ENCODE measurements around the gene ADRB2.
A peak's percentile ranks its signal among the peaks of the same experiment; 100 is the strongest.
"Not testable (repeated sequence)": the region's sequence is repeated elsewhere in the genome, so short reads cannot be mapped to it uniquely, and the experiment has no call there.

Gene ADRB2

DNA sequence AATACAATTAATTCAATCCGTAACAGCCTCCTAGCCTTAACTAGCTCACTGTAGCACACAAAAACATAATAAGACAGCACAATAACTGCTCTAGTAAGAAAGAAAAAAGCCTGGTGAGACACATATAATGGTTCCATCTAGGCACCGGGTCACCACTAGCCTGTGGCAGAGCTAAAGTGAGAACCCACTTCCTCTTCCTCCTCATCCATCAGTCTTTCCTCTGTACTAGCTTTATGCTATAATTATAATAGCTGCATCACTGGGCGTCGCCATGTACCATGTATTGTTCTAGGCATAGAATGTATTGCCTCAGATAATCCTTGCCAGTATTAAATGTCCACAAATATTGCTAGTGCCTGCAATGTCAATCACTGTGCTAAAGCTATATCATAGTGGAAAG, 23.1 kb downstream of the ADRB2 start:
- FAIRE-seq (no peak), DNase-seq (ENCODE audit: extremely low spot score, insufficient read length, low read depth) (no peak)

DNA sequence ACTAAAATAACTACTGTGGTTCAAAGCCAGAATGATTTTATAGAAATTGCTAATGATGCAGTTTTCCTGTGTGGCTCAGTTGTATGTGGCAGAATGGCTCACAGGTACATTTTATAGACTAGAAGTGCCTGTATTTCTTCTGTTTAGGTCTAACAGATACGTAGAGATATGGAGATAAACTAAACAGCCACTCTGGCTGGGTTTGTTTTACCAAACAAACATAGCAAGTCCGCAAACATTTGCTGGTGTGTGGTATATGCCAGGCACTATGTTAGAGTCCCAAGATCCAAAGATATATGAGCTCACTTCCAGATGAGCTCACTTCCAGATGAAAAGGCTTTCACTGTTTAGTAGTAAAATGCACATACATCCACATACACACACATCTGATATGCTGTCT, 24.4 kb downstream of the ADRB2 start:
- FAIRE-seq (no peak), DNase-seq (ENCODE audit: extremely low spot score, insufficient read length, low read depth) (no peak)

DNA sequence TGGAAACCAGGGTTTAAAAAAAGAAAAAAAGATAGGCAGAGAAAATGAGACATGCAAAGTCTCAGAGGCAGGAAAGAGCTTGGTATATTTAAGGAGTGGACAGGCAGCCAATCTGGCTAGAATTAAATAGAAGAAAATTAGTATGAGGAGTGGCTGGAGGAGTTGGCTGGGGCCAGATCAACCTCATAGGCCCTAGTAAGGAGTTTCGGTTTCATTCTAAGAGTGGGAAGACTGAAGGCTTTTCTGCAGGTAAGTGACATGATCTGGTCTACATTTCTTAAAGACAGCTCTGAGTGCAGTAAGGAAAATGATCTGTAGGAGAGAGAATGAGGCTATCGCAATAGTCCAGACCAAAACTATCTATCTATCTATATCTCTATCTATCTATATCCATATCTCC, 27.5 kb downstream of the ADRB2 start:
- peak; percentile 62 for FAIRE-seq

DNA sequence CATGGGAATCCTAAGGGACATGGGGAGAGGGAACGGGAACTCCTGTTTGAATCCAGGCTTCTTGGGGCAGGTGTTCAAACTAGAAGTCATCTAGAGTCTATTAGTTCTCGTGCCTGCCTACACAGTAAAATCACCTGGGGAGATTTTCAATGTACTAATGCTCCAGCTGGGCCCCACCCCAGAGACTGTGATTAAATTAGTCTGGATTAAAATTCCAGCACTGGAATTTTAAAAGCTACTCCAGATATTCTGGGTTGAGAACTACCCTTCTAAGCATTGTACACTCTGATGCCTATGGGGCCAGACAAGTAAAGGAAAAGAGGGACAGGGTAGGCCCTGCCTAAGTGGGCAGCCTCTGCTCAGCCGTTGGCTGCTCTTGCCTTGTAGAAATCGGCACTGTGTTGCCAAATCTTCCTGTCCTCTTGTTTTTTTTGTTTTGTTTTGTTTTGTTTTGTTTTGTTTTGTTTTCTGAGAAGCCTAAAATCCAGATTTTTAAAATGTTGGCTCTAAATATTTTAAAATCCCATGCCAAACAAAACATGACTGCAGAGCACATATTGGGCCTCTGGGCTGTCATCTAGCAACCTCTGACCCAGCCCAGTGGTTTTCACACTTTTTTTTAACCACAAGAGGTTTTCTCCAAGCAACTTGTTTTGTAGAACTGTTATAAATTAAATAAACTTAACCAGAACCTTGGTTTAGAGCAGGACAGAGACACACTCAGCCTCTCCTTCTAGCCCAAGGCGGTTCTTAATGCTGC, 29.0 kb downstream of the ADRB2 start:
- FAIRE-seq (peak; percentile 48), DNase-seq (ENCODE audit: extremely low spot score, insufficient read length, low read depth) (no peak)

More for the DNA sequence above, 27.5 kb downstream of the ADRB2 start:
- no peak for DNase-seq (ENCODE audit: extremely low spot score, insufficient read length, low read depth)

DNA sequence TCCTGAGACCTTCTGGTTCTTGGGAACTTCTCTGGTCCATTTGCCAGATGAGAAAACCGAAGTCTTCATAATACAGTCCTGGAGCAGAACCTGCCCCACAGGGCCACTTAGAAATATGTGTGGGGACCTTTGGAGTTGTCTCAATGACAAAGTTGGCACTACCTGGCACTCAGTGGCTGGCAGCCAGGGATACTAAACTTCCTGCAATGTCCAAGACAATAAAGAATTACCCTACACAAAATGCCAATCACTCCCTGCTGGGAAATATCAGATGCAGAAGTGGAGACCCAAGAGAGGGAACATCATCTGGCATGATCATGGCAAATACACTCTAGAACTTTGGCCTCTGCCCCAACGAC, 29.6 kb downstream of the ADRB2 start:
- no peak for FAIRE-seq
- no peak for DNase-seq (ENCODE audit: extremely low spot score, insufficient read length, low read depth)

DNA sequence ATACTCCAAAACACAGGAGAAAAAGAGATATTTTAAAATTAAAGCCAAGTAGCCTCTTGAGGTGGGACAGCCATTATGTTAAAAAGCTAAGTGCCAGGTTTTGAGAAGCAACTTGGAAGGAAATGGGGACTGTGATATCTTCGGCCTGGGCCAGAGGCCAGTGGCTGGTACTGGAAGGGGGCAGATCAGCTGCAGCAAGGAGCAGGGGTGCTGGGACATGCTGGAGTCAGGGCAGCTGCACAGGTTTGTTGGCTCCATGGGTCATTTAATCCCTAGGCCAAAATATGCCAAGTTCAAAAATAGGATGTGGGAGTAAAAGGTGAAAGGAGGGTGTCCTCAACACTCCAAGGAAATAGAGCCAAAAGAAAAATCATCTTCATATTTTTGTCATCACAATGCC, 30.0 kb downstream of the ADRB2 start:
- DNase-seq (ENCODE audit: extremely low spot score, insufficient read length, low read depth): no peak
- FAIRE-seq: no peak

DNA sequence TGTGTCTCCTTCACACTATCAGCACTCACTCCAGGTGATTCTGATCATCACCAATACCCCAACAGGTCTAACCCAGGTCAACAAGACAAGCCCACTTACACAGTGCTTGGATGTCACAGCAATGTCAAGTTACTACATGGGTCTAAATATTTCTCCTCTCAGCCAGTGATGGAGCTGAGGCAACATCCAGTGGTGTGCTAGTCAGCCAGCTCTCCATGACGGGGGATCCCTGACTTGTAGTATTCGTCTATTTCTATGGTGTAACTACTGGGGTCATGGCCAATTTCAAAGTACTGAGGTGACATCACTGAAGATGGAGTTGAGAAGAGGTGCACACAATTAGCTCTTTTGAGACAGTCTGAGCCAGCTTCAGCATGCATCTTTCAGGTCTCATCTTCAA, 31.1 kb downstream of the ADRB2 start:
- FAIRE-seq (no peak), DNase-seq (ENCODE audit: extremely low spot score, insufficient read length, low read depth) (no peak)

DNA sequence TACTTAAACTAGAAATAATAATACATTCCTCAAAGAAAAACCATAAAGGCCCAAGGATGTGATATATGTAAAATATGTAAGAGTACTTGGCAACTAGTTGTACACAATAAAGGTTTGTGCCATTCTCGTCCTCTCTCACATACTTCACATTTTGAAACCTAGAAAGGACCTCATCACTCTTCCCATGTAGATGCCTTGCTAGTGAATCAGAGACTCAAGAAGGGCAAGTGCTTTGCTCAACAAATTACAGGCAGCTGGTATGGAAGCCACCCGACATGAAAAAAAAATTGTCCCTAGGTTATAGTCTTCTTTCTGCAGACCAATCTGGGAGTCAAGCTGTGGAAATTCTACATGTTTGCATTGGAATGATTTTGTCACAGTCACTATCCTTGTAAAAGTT, 31.7 kb downstream of the ADRB2 start:
- DNase-seq (ENCODE audit: extremely low spot score, insufficient read length, low read depth) (no peak), FAIRE-seq (no peak)

DNA sequence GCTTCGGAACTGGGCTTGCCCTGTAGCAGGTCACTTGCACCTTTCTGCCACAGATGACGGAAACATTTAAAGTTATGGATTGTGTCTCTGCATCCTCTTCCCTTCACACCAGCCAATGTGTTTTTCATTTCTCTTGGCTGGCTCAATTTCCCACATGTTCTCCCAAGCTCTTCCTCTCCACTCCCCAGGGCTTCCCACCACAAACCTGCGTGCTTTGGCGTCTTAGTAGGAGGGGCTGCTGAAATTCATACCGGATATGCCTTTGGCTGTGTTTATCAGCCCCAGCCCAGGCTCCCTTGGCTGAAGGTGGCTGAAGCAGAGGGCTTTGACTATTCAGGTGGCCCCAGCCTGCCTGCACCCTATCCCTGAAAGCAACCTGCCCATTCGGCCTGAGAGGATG, 32.1 kb downstream of the ADRB2 start:
- no peak for DNase-seq (ENCODE audit: extremely low spot score, insufficient read length, low read depth)

DNA sequence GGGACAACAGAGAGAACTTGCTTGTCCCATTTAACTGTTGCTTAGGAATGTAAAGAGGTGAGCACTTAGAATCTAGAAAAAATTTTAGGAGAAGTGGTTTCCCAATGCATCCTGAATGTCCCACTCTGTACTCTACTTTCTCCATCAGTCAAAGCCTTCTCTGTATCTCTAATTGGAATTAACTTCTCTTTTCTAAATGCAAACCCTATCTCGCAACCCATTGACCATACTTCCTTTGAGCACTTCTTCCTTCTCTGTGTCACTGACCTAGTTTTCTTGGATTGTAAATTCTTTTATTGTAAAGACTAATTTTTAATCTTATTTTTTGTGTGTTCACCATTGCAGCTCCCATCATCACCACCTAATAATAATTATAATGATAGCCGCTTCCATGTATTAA, 33.3 kb downstream of the ADRB2 start:
- no peak for FAIRE-seq
- no peak for DNase-seq (ENCODE audit: extremely low spot score, insufficient read length, low read depth)

More for the DNA sequence above, 32.1 kb downstream of the ADRB2 start:
- FAIRE-seq: no peak

DNA sequence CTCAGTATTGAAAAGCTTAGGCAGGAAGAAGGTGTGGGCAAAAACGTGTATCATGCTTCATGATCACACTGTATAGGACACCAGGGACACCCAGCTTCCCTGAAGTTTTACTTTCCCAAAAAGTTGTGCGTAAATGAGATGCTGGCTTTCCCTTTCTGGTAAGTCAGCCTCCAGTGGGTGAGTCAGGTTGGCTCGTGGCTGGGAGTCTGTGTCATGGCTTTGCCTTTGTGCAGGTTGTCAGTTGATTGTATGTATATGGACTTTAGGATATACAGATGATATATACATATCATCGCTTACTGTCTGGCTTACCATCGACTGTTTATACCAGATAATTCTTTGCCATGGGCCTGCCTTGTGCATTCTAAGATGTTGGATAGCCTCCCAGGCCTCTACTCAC, 34.2 kb downstream of the ADRB2 start:
- no peak for DNase-seq (ENCODE audit: extremely low spot score, insufficient read length, low read depth)
- FAIRE-seq: no peak

DNA sequence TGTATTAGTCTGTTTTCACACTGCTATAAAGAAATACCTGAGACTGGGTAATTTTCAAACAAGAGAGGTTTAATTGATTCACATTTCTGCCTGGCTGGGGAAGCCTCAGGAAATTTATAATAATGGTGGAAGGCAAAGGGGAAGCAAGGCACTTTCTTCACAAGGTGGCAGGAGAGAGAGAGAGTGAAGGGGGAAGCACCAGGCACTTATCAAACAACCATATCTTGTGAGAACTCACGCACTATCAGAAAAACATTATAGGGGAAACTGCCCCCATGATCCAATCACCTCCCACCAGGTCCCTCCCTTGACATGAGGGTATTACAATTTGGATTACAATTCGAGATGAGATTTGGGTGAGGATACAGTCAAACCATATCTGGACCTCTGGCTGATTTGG, 34.7 kb downstream of the ADRB2 start:
- no peak for FAIRE-seq
- no peak for DNase-seq (ENCODE audit: extremely low spot score, insufficient read length, low read depth)

DNA sequence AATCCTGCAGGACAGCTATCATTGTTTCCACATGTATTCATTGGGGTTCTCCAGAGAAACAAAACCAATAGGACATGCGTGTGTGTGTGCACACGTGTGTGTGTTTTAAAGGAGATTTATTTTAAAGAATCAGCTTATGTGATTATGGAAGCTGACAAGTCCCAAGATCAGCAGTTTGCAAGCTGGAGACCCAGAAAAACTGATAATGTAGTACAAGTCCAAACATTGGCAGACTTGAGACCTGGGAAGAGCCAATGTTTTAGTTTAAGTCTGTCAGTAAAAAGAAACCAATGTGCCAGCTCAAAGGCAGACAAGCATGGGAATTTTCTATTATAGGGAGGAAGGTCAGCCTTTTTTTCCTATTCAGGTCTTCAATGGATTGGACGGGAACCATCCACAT, 35.3 kb downstream of the ADRB2 start:
- FAIRE-seq (no peak), DNase-seq (ENCODE audit: extremely low spot score, insufficient read length, low read depth) (no peak)

DNA sequence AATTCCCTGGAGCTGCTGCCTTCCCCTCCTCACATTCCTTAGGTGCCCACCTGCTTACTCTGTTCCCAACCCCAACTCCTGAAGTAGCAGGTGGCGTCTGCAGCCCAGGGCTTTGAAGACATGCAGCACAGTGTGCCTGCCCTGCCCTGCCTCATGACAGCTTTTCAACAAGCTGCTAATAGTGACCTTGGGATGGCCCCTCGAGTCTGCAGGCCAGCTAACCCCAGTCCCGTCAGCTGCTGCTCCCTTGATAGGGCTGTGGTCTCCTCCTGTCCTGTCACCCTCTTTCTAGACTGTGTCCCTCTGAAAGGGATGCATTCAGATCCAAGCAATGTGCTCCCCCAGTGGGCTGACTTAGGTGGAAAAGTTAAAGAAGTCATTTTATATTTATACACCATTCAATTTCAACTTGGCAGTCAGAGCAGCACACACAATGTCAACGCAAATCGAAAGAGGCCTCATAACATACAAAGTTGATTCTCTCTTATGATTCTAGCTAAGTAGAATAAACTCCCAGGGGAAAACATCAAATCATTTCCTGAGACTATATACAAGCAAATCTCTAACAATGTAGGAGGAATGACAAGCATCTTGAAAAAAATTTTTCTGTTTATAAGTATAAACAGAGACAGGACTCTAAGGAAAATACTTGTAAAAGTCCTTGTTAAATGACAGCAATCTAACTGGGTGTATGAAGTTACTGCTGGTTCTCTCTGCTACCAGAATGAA, 37.9 kb downstream of the ADRB2 start:
- no peak for FAIRE-seq
- DNase-seq (ENCODE audit: extremely low spot score, insufficient read length, low read depth): no peak

DNA sequence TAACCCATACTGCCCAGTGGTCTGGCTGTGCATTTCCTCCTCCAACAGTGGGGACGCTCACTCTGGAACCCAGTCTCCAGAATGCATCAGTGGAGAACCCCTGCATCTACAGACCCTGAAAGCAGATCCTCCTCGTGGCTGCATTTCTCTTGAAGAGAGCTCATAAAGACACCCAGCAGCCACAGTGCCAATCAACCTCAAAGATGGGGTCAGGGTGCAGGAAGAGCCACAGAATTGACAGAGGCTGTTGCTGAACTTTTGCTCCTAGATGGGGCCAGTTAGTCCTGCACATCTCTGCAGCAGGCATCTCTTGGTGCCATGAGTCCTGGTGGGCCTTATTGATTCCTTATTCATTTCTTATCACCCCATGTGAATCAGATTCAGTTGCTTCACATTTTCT, 39.6 kb downstream of the ADRB2 start:
- FAIRE-seq (no peak), DNase-seq (ENCODE audit: extremely low spot score, insufficient read length, low read depth) (no peak)

DNA sequence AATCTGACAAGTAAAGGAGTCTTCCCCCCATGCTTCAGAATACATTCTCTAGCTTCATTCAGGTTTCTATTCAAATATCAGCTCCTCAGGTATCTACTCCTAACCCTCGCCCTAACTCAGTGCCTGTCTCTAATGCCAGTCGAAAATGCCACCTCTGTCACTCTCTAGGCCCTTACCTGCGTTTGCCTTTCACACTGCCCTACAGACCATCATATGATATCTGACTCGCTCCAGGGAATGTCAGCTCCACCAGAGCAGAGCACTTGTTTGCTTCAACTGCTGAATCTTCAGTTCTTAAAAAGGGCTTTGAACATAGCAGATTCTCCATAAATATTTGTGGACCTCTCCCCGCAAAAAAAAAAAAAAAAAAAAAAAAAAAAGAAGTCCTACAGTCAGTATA, 46.7 kb downstream of the ADRB2 start:
- FAIRE-seq (no peak), DNase-seq (ENCODE audit: extremely low spot score, insufficient read length, low read depth) (no peak)

DNA sequence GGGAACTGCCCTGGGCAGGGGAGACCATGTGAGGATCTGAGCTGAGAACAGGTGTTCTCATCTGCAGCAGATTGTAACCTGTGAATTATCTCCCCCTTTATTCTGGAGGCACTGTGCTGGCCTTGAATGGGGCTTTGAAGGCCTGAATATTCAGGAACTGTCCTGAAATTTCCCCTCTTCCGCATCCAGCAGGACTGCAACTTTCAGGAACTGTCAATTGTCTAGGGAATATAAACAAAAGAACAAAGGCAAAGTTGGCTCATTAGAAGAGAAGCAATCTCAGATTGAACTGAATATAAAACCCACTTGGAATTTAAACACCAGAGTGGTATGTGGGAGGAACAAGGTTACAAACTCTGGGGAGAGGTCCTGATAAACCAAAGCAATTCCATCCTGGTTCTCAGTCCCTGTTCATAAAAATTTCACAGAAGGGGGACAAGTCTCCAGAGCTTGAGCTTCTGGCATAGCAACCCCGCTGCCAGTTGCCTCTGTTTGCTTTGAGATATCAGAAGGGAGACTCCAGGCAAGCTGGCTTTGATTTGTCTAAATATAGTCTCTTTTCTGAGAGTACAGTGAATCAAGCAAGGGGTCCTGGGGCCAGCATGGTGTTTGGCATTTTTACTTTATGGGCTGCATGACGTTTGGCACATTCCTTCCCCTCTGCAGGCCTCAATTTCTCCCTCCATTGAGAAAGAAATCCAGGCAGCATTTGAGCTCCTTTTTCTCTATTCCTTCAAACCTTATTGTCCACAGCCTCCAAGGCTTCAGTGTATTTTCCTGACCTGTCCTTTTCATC, 47.5 kb downstream of the ADRB2 start:
- DNase-seq (ENCODE audit: extremely low spot score, insufficient read length, low read depth): no peak
- no peak for FAIRE-seq

DNA sequence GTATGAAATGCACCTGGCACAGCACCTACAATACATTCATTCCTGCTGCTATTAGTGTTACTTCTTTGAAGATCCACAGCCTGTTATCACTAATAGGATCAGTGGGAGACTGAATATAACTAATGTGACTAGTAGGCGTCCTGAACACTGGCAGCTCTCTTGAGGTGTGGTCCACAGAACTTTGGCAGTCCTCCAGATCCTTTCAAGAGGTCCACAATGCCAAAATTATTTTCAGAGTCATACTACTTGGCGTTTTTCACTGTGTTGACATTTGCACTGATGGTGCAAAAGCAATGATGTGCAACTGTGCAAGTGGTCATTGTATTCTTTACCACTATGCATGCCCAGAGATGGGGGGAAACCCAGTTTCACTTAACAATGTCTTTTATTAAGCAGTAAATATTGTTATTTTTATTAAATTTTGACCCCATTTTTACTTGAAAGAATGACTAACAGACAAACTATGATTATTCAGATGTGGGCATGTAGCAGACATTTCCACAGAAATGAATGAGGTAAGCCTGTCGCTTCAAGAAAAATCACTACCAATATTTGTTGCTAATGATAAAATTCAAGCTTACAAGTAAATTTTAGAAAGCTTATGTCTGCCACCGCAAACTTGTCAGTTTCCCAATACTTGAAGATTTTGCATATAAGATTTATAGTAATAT, 48.9 kb downstream of the ADRB2 start:
- DNase-seq (ENCODE audit: extremely low spot score, insufficient read length, low read depth) (no peak), FAIRE-seq (no peak)

DNA sequence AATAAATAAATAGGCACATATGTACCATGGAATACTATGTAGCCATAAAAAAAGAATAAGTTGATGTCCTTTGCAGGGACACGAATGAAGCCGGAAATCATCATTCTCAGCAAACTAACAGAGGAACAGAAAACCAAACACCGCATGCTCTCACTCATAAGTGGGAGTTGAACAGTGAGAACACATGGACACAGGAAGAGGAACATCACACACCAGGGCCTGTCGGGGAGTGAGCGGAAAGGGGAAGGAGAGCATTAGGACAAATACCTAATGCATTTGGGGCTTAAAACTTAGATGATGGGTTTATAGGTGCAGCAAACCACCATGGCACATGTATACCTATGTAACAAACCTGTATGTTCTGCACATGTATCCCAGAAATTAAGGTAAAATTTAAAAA, 51.0 kb downstream of the ADRB2 start:
- not testable (repeated sequence) for DNase-seq (ENCODE audit: extremely low spot score, insufficient read length, low read depth); FAIRE-seq

All from GM18507 (cell line).